Stimulated activated CD4-positive, alpha-beta T cell treated with anti-CD3 and anti-CD28 coated beads, TNF-alpha, amount 100 ng/mL, for 24 hours (primary cell): Measurements from ENCODE around the gene GDAP1L1.
"Not testable (repeated sequence)": the region's sequence is repeated elsewhere in the genome, so short reads cannot be mapped to it uniquely, and the experiment has no call there.

Experiments
- DNase-seq, 3 experiments: peaks; one replicate each; pipeline ENCODE4 v3.0.0-alpha.2; 2020; ENCODE audit warnings: low read depth in 3 of 3

GDAP1L1 gene

GRCh38 chr20:44254073-44254472, 7.0 kb downstream of the GDAP1L1 start:
- no peak for DNase-seq

GRCh38 chr20:44255942-44256341, 8.8 kb downstream of the GDAP1L1 start:
- DNase-seq = no peak

- DNase-seq = no peak
Observed at GRCh38 chr20:44256961-44257360, 9.9 kb downstream of the GDAP1L1 start.

GRCh38 chr20:44258226-44258890, 11.2 kb downstream of the GDAP1L1 start:
- DNase-seq = no peak

GRCh38 chr20:44264287-44264686, 17.2 kb downstream of the GDAP1L1 start:
- DNase-seq = no peak

- DNase-seq = no peak
Observed at GRCh38 chr20:44268802-44269201, 21.7 kb downstream of the GDAP1L1 start.

- DNase-seq = no peak
Observed at GRCh38 chr20:44271915-44272663, 25.0 kb downstream of the GDAP1L1 start.

- DNase-seq = no peak
Observed at GRCh38 chr20:44273231-44274215, 26.4 kb downstream of the GDAP1L1 start.

GRCh38 chr20:44274303-44275017, 27.4 kb downstream of the GDAP1L1 start:
- DNase-seq = no peak

- no peak for DNase-seq
Observed at GRCh38 chr20:44279228-44279627, 32.1 kb downstream of the GDAP1L1 start.

- no peak for DNase-seq
Observed at GRCh38 chr20:44280387-44280786, 33.3 kb downstream of the GDAP1L1 start.

- no peak for DNase-seq
Observed at GRCh38 chr20:44282192-44282591, 35.1 kb downstream of the GDAP1L1 start.

- DNase-seq = no peak
Observed at GRCh38 chr20:44284032-44284431, 36.9 kb downstream of the GDAP1L1 start.

- no peak for DNase-seq
Observed at GRCh38 chr20:44287272-44288097, 40.4 kb downstream of the GDAP1L1 start.

GRCh38 chr20:44288252-44288651, 41.1 kb downstream of the GDAP1L1 start:
- DNase-seq = no peak

GRCh38 chr20:44291754-44292153, 44.6 kb downstream of the GDAP1L1 start:
- no peak for DNase-seq

GRCh38 chr20:44296011-44296410, 48.9 kb downstream of the GDAP1L1 start:
- DNase-seq = no peak

- no peak for DNase-seq
Observed at GRCh38 chr20:44297721-44298120, 50.6 kb downstream of the GDAP1L1 start.

GRCh38 chr20:44299011-44299535, 52.0 kb downstream of the GDAP1L1 start:
- not testable (repeated sequence) for DNase-seq

GRCh38 chr20:44301285-44301684, 54.2 kb downstream of the GDAP1L1 start:
- no peak for DNase-seq
